B cell (primary cell): ENCODE data around the gene SLC35F2. TPM values are rescaled to one million over a fixed set of nuclear protein-coding genes. Genes with fewer than 3 reads are reported as not detected.

ENCODE experiments used
- ATAC-seq: fragments of 200-7000 bp; cut with Tn5 transposase; one replicate; pipeline ENCODE4 v1.10.0; 2021; ENCODE audit warnings: low read depth, mild to moderate bottlenecking, moderate number of reproducible peaks, moderate library complexity
- CTCF ChIA-PET: fragments of 350-600 bp; sonication (Branson Sonifier 250); formaldehyde crosslinking; loops from one replicate; lab custom pipeline; 2021; ENCODE audit warnings: antibody characterized with exemption, inconsistent platforms; lab: Charles Lee
- POLR2A ChIA-PET: fragments of 350-600 bp; sonication (Branson Sonifier 250); formaldehyde crosslinking; loops from one replicate; lab custom pipeline; 2021; ENCODE audit warnings: antibody characterized with exemption; lab: Charles Lee
- DNase-seq: peaks from one replicate; pipeline ENCODE4 v3.0.0; 2013
- H2AFZ ChIP-seq: 2 replicates; pipeline ENCODE4 v1.6.1; 2012; ENCODE audit warnings: mild to moderate bottlenecking, low read depth, low read length; ENCODE audit not compliant: insufficient read depth, poor library complexity, severe bottlenecking
- H3K27ac ChIP-seq, 2 donors: 1 replicate in 1 of 2; 2 replicates in 1 of 2; pipeline ENCODE4 v1.5.1; 2012 to 2013; ENCODE audit warnings: low read length in 2 of 2, mild to moderate bottlenecking in 2 of 2, moderate library complexity in 1 of 2
- H3K27me3 ChIP-seq, 4 experiments: fragments of 200-600 bp in 1 of 4; sonication (generic) in 1 of 4; replicated peaks in 1 of 4; 1 replicate in 2 of 4; 2 replicates in 2 of 4; pipeline versions ENCODE4 v1.6.1 to v1.7.0; 2013 to 2016; ENCODE audit warnings: low read length in 3 of 4, mild to moderate bottlenecking in 2 of 4, mixed read lengths in 1 of 4, moderate library complexity in 1 of 4; ENCODE audit not compliant: insufficient read depth in 4 of 4, control insufficient read depth in 3 of 4; ENCODE audit errors: control extremely low read depth in 1 of 4
- H3K36me3 ChIP-seq, 2 experiments: replicated peaks in 1 of 2; 1 replicate in 1 of 2; 2 replicates in 1 of 2; pipeline versions ENCODE4 v1.6.1 to v1.7.1; 2013; ENCODE audit warnings: low read length in 1 of 2; ENCODE audit not compliant: insufficient read depth in 2 of 2, control insufficient read depth in 1 of 2; ENCODE audit errors: control extremely low read depth in 1 of 2, extremely low read depth in 1 of 2
- H3K4me1 ChIP-seq, 2 donors: fragments of 200-600 bp in 1 of 2; sonication (generic) in 1 of 2; 1 replicate in 1 of 2; 2 replicates in 1 of 2; pipeline versions ENCODE4 v1.5.1 to v1.6.1; 2013 to 2017; ENCODE audit warnings: low read length in 2 of 2; ENCODE audit not compliant: control insufficient read depth in 2 of 2, insufficient read depth in 2 of 2
- H3K4me2 ChIP-seq: replicated peaks from 2 replicates; pipeline ENCODE3; 2012; ENCODE audit warnings: mild to moderate bottlenecking, low read depth, low read length; ENCODE audit not compliant: poor library complexity, severe bottlenecking
- H3K4me3 ChIP-seq, 5 experiments: fragments of 200-600 bp in 1 of 5; sonication (generic) in 1 of 5; 1 replicate in 3 of 5; 2 replicates in 2 of 5; pipeline versions ENCODE4 v1.5.1 to v1.7.0; 2011 to 2016; ENCODE audit warnings: low read length in 4 of 5, mild to moderate bottlenecking in 4 of 5, low read depth in 2 of 5, control low read depth in 1 of 5, moderate library complexity in 1 of 5; ENCODE audit not compliant: insufficient read depth in 1 of 5; ENCODE audit errors: control extremely low read depth in 1 of 5, extremely low read depth in 1 of 5
- H3K79me2 ChIP-seq: fragments of 200-600 bp; sonication (generic); one replicate; pipeline ENCODE4 v1.6.0; 2016; ENCODE audit warnings: low read length; ENCODE audit not compliant: control insufficient read depth, insufficient read depth
- H3K9ac ChIP-seq: fragments of 200-600 bp; sonication (generic); 2 replicates; pipeline ENCODE4 v1.6.1; 2017; ENCODE audit warnings: mild to moderate bottlenecking, low read length, moderate library complexity
- H3K9me3 ChIP-seq, 3 donors: one replicate each; pipeline versions ENCODE4 v1.6.1 to v1.7.1; 2013; ENCODE audit warnings: low read length in 2 of 3; ENCODE audit not compliant: control insufficient read depth in 2 of 3, insufficient read depth in 1 of 3; ENCODE audit errors: control extremely low read depth in 1 of 3
- H4K20me1 ChIP-seq: 2 replicates; pipeline ENCODE4 v1.6.0; 2012; ENCODE audit warnings: mild to moderate bottlenecking, low read length; ENCODE audit not compliant: insufficient read depth, control insufficient read depth, poor library complexity, severe bottlenecking
- H3K27ac Mint-ChIP-seq: one replicate; pipeline ENCODE4 v1.8.0; 2021; ENCODE audit warnings: mixed read lengths
- H3K27me3 Mint-ChIP-seq: one replicate; pipeline ENCODE4 v1.8.0; 2021; ENCODE audit warnings: mixed read lengths
- H3K4me1 Mint-ChIP-seq: one replicate; pipeline ENCODE4 v1.8.0; 2021; ENCODE audit warnings: mixed read lengths
- H3K4me3 Mint-ChIP-seq: one replicate; pipeline ENCODE4 v1.8.0; 2021; ENCODE audit warnings: mixed read lengths
- H3K9me3 Mint-ChIP-seq: one replicate; pipeline ENCODE4 v1.8.0; 2022; ENCODE audit warnings: mixed read lengths; ENCODE audit not compliant: insufficient read depth
- EZH2 ChIP-seq: IDR thresholded peaks from 2 replicates; pipeline ENCODE4 v1.6.1; 2012; ENCODE audit warnings: borderline replicate concordance, low read depth, mild to moderate bottlenecking, moderate library complexity, low read length; ENCODE audit not compliant: insufficient read depth, poor library complexity, severe bottlenecking
- WGBS: methylation state at CpG from one replicate; pipeline ENCODE4 v1.1.5; 2013; ENCODE audit warnings: missing lambda C conversion rate; ENCODE audit not compliant: insufficient coverage; 5-methylcytosine and 5-hydroxymethylcytosine counted together
- intact Hi-C: fragments of 100-400 bp; cut with micrococcal nuclease; formaldehyde crosslinking; loops from one replicate; pipeline ENCODE4 v1.10.0; 2022
- polyA plus RNA-seq: library from polyadenylated mRNA; depleted of rRNA; stranded (reverse); fragments of >200 nt; gene quantifications from 2 replicates; pipeline ENCODE4 v1.2.3, GENCODE V29; 2012
- total RNA-seq, 2 donors: library from RNA; stranded (reverse); fragments of 120-200 nt in 1 of 2; gene quantifications; 1 replicate in 1 of 2; 2 replicates in 1 of 2; pipeline versions ENCODE4 v1.2.3 to v1.2.4, GENCODE V29; 2013 to 2022
- TF ChIP-seq, protein P1 (sequence below): fragments of 200-600 bp; IDR thresholded peaks from one replicate; pipeline ENCODE4 v1.8.0; 2022; ENCODE audit warnings: antibody characterized with exemption, mild to moderate bottlenecking

SLC35F2 gene
- total and polyA plus RNA-seq, 2 donors (not counting 1 experiment from before 2014, with no cell fraction given): 10.9 TPM

DNA sequence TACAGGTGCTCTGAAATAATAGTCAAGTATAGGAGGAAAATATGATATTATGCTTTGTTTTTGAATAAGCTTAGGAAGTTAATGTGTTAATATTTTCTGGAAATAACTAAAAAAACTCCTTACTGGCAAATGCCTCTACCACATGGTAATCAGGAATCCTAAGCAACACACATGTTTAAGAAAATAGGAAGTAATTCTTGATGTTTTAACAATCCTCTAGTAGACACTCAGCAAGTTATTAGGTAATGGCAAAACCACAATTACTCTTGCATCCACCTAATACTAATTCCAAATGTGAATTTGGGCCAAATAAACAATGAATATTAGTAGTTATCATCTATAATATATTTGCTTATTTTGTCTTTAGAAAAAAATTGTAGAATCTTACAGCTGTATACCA is 53.6 kb downstream of the SLC35F2 start:
- Histone ChIP-seq H4K20me1 (no peaks in the 10 kb centered on the region), H3K4me3 (no peak overlapping the region), H3K4me2 (no peak overlapping the region), H3K4me1 (no peaks in the 10 kb centered on the region), H3K9ac (no peak overlapping the region), H3K27ac (no peak overlapping the region), H3K36me3 (peaks cover 2 to 36% of the 10 kb centered on the region in 2 experiments), H2AFZ (no peak overlapping the region), H3K9me3 (no peaks in the 10 kb centered on the region), H3K27me3 (no peaks in the 10 kb centered on the region), H3K79me2 (no peaks in the 10 kb centered on the region)
- no peak overlapping the region for H3K27ac Mint-ChIP-seq
- POLR2A ChIA-PET: no interaction called here
- no peak for DNase-seq
- no peak for TF ChIP-seq EZH2
- no peaks in the 10 kb centered on the region for H3K27me3 Mint-ChIP-seq
- H3K4me1 Mint-ChIP-seq: no peaks in the 10 kb centered on the region
- CTCF ChIA-PET: no interaction called here
- intact Hi-C loops: no loop called here
- no peaks in the 10 kb centered on the region for H3K9me3 Mint-ChIP-seq
- no peak for ATAC-seq
- no peak overlapping the region for H3K4me3 Mint-ChIP-seq

DNA sequence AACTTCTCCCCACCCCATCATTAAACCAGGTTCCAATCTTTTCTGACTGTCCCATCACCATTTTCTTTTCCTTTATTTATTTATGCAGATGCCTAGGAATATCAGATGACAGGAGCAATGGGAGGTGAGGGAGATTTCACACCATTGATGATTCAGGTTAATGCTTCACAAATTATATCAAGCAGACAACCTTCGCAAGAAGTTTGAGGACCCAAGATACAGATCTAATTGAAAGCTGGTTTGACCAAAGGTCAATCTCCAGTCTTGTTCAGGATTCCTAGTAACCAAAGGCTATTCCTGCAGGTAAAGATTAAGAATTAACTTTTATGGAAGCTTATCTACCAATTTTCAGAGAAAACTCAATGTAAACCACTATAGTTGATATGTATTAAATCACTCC is 54.4 kb downstream of the SLC35F2 start:
- Histone ChIP-seq H3K27me3 (no peaks in the 10 kb centered on the region), H2AFZ (no peak overlapping the region), H4K20me1 (no peaks in the 10 kb centered on the region), H3K9ac (no peak overlapping the region), H3K9me3 (no peaks in the 10 kb centered on the region), H3K79me2 (no peaks in the 10 kb centered on the region), H3K27ac (no peak overlapping the region), H3K36me3 (peaks cover 2 to 33% of the 10 kb centered on the region in 2 experiments), H3K4me3 (no peak overlapping the region), H3K4me1 (no peaks in the 10 kb centered on the region), H3K4me2 (no peak overlapping the region)
- intact Hi-C loops: no loop called here
- WGBS: no CpG with 5 or more reads among the region's 1 CpG
- DNase-seq: no peak
- Mint-ChIP-seq H3K4me1 (no peaks in the 10 kb centered on the region), H3K4me3 (no peak overlapping the region), H3K27me3 (no peaks in the 10 kb centered on the region), H3K27ac (no peak overlapping the region), H3K9me3 (no peaks in the 10 kb centered on the region)
- no peak for ATAC-seq
- ChIA-PET POLR2A (no interaction called here), CTCF (no interaction called here)
- TF ChIP-seq EZH2: no peak
- TF ChIP-seq, protein P1, sequence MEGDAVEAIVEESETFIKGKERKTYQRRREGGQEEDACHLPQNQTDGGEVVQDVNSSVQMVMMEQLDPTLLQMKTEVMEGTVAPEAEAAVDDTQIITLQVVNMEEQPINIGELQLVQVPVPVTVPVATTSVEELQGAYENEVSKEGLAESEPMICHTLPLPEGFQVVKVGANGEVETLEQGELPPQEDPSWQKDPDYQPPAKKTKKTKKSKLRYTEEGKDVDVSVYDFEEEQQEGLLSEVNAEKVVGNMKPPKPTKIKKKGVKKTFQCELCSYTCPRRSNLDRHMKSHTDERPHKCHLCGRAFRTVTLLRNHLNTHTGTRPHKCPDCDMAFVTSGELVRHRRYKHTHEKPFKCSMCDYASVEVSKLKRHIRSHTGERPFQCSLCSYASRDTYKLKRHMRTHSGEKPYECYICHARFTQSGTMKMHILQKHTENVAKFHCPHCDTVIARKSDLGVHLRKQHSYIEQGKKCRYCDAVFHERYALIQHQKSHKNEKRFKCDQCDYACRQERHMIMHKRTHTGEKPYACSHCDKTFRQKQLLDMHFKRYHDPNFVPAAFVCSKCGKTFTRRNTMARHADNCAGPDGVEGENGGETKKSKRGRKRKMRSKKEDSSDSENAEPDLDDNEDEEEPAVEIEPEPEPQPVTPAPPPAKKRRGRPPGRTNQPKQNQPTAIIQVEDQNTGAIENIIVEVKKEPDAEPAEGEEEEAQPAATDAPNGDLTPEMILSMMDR: no peak
